ENCODE results near the gene QKI. TPM values are rescaled to one million over a fixed set of nuclear protein-coding genes. Genes with fewer than 3 reads are reported as not detected.

The QKI gene
- polyA plus RNA-seq, 1 donor (not counting 4 experiments of a cell fraction or from before 2014, with no cell fraction given) = 53.3 TPM

- Histone ChIP-seq H4K20me1 (ENCODE audit: control insufficient read depth, extremely low read depth, insufficient read depth, low read length) (no peaks in the 10 kb centered on the region), H3K79me2 (ENCODE audit: control insufficient read depth, insufficient read depth, low read length) (peaks cover 84% of the 10 kb centered on the region), H3K4me1 (ENCODE audit: control insufficient read depth, extremely low read depth, insufficient read depth, low read length) (peaks cover 4% of the 10 kb centered on the region), H3K9me1 (ENCODE audit: control insufficient read depth, extremely low read depth, insufficient read depth, low read length) (no peaks in the 10 kb centered on the region), H3K4me2 (ENCODE audit: control insufficient read depth, extremely low read depth, insufficient read depth, low read depth, low read length) (no peak overlapping the region), H3K9me3 (ENCODE audit: control insufficient read depth, low read depth, low read length) (no peaks in the 10 kb centered on the region), H3K27ac (ENCODE audit: control insufficient read depth, insufficient read depth, low read length) (no peak overlapping the region), H2AFZ (ENCODE audit: control insufficient read depth, low read length) (no peak overlapping the region), H3K4me3 (ENCODE audit: control insufficient read depth in 2 of 3, extremely low read depth in 1 of 3, insufficient read depth in 2 of 3, low read depth in 1 of 3, low read length in 3 of 3) (no peak overlapping the region), H3K9ac (ENCODE audit: control insufficient read depth, extremely low read depth, insufficient read depth, low read length) (no peak overlapping the region), H3K36me3 (ENCODE audit: control insufficient read depth in 2 of 2, extremely low read depth in 1 of 2, insufficient read depth in 2 of 2, low read length in 2 of 2) (peaks cover 0 to 3% of the 10 kb centered on the region in 2 experiments), H3K27me3 (ENCODE audit: control insufficient read depth, extremely low read depth, insufficient read depth, low read length) (no peaks in the 10 kb centered on the region)
- no peak for TF ChIP-seq CTCF (optimal IDR thresholded peaks at IDR 0.05 in 1 of 3, IDR thresholded peaks at IDR 0.05 in 1 of 3, conservative IDR thresholded peaks at IDR 0.05 in 1 of 3; ENCODE audit: extremely low read depth in 1 of 3, insufficient read depth in 2 of 3, low read length in 3 of 3)
- DNase-seq (ENCODE audit: low read depth, low spot score) (no peak), FAIRE-seq (no peak)
- dilution Hi-C loops (cut with MboI; ENCODE audit: extremely low pct_ligation_motif_present, low sequenced_read_pairs) = no loop called here
Measured at GRCh38 chr6:163483107-163483506, 68.6 kb downstream of the QKI start.

- no peak overlapping the region for H3K4me3 ChIP-seq (ENCODE audit: control insufficient read depth in 2 of 3, extremely low read depth in 1 of 3, insufficient read depth in 2 of 3, low read depth in 1 of 3, low read length in 3 of 3)
- H3K9me1 ChIP-seq (ENCODE audit: control insufficient read depth, extremely low read depth, insufficient read depth, low read length) = no peaks in the 10 kb centered on the region
- H3K9ac ChIP-seq (ENCODE audit: control insufficient read depth, extremely low read depth, insufficient read depth, low read length) = no peak overlapping the region
- no peak overlapping the region for H3K4me2 ChIP-seq (ENCODE audit: control insufficient read depth, extremely low read depth, insufficient read depth, low read depth, low read length)
- H3K79me2 ChIP-seq (ENCODE audit: control insufficient read depth, insufficient read depth, low read length) = peaks cover 94% of the 10 kb centered on the region
- no peak overlapping the region for H3K27ac ChIP-seq (ENCODE audit: control insufficient read depth, insufficient read depth, low read length)
- no peak overlapping the region for H2AFZ ChIP-seq (ENCODE audit: control insufficient read depth, low read length)
- FAIRE-seq = peak; percentile 43
- DNase-seq (ENCODE audit: low read depth, low spot score) = no peak
- dilution Hi-C loops (cut with MboI; ENCODE audit: extremely low pct_ligation_motif_present, low sequenced_read_pairs) = no loop called here
- peaks cover 11% of the 10 kb centered on the region for H3K4me1 ChIP-seq (ENCODE audit: control insufficient read depth, extremely low read depth, insufficient read depth, low read length)
- TF ChIP-seq CTCF (optimal IDR thresholded peaks at IDR 0.05 in 1 of 3, IDR thresholded peaks at IDR 0.05 in 1 of 3, conservative IDR thresholded peaks at IDR 0.05 in 1 of 3; ENCODE audit: extremely low read depth in 1 of 3, insufficient read depth in 2 of 3, low read length in 3 of 3) (no peak), EZH2 (IDR thresholded peaks at IDR 0.05; ENCODE audit: low read length) (no peak)
- H3K27me3 ChIP-seq (ENCODE audit: control insufficient read depth, extremely low read depth, insufficient read depth, low read length) = no peaks in the 10 kb centered on the region
- no peaks in the 10 kb centered on the region for H3K36me3 ChIP-seq (ENCODE audit: control insufficient read depth in 2 of 2, extremely low read depth in 1 of 2, insufficient read depth in 2 of 2, low read length in 2 of 2)
- no peaks in the 10 kb centered on the region for H4K20me1 ChIP-seq (ENCODE audit: control insufficient read depth, extremely low read depth, insufficient read depth, low read length)
- H3K9me3 ChIP-seq (ENCODE audit: control insufficient read depth, low read depth, low read length) = no peaks in the 10 kb centered on the region
Measured at GRCh38 chr6:163485388-163485851, 70.9 kb downstream of the QKI start.

Data from keratinocyte (primary cell).